GM19395 (cell line): ENCODE results near the gene STRBP.
"Not testable (repeated sequence)": the region's sequence is repeated elsewhere in the genome, so short reads cannot be mapped to it uniquely, and the experiment has no call there.

Source experiments
- ATAC-seq: cut with Tn5 transposase; IDR thresholded peaks from one replicate; pipeline ENCODE4 v1.9.1; 2021; ENCODE audit warnings: mild to moderate bottlenecking, moderate library complexity; ENCODE audit not compliant: unreplicated experiment

Gene STRBP

DNA sequence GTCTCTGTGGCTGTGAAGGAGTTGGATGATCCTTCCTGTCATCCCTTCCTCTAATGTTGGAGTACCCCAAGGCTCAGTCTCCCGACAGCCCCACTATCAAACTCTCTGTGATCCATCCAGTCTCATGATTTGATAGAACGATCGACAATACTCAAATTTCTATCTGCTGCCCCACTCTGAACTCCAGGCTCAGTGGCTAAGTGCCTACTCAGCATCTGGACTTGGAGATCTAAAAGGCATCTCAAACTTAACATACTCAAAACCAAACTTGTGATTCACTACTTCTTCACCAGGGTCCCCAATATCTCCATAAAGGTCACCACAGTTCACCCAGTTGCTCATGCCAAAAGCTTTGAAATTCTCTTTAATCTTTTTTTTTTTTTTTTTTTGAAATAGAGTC, 15.1 kb upstream of the STRBP start:
- no peak for ATAC-seq

DNA sequence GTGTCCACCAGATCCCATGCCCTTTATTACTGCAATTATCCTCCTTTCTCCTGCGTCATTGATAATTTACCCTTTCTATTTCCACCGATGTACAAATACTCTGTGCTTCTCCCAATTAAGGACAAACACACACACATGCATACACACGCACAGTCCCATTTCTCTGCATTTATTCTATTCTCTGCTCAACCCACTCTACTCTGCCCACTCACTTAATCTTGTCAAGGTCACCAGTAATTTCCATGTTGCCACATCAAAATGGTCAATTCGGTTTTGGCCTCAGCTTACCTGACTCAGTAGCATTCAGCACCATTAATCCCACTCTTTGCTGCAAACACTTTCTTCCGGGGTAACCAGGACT, 14.6 kb upstream of the STRBP start:
- ATAC-seq, result no peak

DNA sequence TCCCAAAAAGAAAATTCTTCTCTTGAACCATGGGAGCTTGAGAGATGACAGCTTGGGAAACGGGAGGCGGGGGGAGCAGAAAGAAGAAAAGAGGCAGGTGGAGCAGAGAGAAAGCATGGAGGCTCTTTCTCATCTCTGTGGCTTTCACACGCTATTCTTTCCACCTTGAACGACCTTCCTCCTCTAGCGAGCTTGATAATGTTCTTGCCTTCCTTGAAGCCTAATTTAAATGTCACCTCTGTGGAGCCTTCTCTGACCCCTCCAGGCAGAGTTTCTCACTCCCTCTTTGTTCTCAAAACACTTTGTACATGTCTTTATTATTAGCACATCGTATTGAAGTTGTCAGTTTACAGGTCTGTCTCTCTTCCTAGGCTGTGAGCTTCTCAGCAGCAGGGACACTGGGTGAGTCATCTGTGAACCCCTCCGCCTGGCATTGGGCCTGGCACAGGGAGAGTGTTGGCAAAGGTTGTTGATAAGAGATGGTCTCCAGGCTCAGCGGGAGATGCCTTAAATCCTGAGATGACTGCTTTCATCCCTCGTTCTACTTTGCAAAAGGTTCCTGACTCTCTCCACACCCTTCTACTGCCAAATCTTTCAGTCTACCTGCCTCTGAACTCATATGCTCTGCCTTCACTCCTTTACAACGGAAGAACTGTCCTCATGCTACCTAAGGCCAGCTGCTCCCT, 14.1 kb upstream of the STRBP start:
- no peak for ATAC-seq

DNA sequence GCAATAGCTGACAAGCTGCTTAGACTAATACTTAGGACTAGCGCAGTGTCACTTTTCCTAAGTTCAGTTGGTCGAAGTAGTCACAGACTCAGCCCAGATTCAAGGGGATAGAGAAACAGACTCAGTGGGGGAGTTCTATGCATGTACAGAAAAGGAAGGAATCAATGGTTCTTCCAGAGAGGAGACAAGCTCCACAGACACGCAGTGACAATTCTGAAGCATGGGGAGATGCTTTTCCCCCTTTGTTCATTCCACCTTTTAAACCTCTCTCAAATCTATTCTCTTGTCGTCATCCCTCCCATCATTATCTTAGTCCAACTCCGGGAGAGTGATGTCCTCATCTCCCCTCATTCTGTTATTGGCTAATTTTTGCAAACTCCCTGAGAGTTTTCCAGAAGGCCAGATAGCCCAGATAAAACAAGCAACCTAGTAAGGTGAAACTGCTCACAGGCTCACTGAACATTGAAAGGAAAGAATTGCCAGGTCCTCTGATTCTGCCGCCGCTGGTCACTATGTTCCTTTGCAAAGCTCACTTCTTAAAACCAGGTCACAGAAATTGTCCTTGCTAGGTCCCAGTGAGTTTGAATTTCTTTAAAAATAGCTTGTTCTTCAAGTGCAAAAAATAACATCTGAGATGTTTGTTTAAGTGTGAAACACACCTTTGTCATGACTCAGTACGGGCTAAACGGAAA, 13.4 kb upstream of the STRBP start:
- no peak for ATAC-seq

DNA sequence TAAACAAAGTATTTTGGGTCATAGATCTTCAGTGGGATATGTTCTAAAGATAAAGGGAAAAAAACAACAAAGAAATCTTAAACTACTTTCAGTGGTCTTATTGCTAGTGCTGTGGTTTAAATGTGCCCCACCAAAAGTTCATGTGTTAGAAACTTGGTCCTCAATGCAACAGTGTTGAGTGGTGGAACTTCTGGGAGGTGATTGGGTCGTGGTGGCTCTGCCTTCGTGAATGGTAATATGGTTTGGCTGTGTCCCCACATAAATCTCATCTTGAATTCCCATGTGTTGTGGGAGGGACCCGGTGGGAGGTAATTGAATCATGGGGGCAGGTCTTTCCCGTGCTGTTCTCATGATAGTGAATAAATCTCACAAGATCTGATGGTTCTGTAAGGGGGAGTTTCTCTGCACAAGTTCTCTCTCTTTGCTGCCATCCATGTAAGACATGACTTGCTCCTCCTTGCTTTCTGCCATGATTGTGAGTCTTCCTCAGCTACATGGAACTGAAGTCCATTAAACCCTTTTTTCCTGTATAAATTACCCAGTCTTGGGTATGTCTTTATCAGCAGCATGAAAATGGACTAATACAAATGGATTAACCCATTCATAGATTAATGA, 10.6 kb upstream of the STRBP start:
- not testable (repeated sequence) for ATAC-seq

DNA sequence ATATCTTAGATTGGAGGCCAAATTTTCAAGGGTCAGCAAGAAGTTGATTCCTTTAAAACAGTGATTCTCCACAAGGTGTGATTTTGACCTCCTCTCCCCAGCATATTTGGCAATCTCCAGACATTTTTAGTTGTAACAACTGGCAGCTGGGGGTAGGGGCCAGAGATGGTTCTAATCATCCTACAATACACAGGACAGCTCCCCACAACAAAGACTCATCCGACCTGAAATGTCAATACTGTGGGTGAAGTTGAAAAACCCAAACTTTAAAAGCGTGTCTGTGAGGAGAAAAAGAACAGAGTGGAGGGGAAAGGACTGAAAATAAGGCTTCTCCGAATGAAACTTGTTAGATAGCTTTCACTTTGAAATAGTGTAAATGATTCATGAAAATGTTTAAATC, 10.0 kb upstream of the STRBP start:
- ATAC-seq, result no peak

DNA sequence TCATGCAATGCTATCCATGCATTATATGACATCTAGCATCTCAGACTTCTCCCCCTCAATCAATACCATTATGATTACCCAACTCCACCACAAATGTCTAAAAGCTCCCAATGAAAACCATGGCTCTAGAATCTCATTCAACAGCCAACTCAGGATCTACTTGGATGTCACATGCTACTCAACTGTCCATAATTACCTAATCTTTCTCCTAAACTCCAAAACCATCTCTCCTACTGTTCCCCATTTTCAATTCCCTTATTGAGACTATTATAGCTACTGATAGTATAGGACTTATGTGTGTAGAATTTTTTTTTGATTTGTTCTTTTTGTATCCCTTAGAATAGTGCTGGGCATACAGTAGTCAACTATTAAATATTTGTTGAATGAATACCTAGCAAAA, 8.2 kb upstream of the STRBP start:
- no peak for ATAC-seq

DNA sequence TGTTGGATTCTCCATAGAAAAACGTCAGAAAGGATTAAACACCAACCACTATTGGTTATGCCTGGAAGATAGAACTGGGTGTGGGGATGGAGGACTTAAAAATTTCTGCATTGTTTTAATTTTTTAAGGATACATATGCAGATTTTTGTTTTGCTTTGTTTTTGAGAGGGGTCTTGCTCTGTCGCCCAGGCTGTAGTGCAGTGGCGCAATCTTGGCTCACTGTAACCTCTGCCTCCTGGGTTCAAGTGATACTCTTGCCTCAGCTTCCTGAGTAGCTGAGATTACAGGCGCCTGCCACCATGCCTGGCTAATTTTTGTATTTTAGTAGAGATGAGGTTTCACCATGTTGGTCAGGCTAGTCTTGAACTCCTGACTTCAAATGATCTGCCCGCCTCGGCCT, 2.7 kb upstream of the STRBP start:
- not testable (repeated sequence) for ATAC-seq

DNA sequence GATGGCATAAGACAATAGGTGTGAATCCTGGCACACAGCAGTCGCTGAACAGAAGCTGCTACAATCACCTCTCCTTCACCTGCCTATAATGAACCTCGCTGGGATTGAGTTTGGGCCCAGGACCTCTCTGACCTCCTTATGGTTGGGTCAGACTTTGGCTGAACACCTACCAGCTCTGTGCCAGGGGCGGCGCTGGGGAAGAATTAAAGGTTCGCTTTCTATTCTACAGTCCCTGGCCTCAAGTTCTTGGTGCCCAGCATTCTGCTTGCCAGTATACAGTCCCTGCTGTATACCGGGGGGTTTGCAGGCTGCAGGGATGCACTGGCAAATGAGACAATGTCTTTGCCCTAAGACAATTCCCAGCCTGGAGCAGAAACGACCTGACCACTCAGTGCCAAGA, 895 bp upstream of the STRBP start:
- no peak for ATAC-seq

DNA sequence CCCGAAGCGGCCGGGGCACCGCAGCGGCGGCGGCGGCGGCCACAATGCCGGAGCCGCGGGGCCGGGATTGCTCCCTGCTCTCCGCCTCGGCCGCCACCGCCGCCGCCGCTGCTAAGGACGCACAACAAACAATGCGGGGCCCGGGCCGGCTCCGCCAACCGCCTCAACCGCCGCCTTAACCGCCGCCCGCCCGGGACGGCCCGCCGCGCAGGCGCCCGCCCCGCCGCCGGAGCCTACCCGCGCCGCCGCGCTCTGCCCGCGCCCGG, 254 bp downstream of the STRBP start:
- ATAC-seq, result no peak

DNA sequence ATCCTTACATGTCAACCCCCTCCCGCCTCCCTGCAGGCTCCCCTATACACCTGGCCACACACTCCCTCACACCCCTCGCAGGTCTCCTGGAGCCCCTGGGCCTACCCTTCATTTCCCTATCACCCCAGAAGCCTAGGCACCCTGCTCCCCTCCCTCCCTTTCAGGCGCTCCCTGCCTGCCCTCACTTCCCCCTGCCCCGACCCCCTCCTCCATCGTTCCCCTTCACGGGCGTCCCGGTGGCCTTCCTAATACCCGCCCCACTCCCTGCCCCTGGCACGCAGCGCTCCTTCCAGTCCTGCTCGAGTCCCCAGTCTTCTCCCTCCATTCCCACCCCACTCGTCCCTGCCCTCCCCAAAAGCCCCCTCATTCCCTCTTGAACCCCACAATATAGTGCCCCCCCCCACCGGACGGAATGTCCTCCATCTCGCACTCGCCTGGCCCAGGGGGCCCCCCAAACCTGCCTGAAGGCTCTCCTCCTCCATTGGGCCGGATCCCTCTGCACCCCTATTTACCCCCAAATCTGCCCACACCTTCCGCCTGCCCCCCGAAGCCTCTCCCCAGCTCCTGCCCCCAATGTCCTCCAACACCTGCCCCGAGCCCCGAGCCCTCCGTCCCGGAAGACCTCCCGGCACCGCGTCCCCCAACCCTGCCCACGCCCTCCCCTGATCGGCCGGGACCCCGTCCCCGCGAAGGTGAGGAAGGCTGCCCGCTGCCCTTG, 746 bp downstream of the STRBP start:
- no peak for ATAC-seq

DNA sequence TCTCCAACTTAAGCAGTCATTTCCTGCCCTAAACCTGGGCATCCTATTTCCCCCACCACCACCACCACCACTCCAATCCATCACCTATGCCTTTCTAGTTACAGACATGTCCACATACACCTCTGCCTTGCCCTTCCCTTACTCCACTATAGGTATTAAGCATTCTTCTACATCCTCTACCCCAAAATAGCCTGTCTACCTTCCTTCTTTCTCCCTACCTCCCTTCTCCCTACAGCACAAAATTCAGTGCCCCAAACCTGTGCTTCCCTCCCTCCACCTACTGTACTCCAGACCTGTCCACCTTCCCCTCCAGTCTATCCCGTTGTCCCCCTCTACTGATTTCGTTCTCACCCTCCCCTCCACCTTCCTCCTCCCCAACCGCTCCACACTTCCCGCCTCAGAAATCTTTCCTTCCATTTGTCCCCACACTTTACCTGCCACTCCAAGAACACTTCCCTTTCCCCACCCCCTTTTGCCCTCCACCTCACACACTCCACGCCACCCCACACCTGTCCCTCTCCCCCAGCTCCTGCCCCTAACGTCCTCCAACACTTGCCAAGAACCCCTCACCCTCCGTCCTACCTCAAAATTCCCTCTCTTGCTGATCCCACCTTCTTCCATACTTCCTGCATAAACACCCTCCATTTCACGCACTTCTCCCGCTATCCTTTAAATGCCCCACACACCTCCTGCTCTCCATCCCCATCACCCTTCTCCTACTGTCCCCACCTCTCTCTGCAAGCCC, 1.6 kb downstream of the STRBP start:
- ATAC-seq, result no peak

DNA sequence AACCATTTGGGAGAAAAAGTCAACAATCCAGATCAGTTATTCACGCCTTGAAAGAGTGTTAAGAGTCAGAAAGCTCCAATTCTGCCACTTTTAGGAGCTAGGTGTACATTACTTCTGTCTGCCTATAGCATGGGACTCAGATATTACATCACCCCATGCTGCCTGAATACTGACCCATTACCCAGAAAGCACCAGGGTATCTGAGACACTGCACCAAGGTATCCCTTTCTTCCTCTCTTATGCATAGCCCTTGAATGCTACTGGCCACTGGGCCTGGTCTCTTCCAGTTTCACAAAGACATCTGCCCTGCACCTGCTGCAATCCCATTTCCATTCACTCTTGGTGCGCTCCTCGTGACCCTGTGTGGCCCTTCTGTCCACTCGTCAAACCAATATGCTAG, 2.6 kb downstream of the STRBP start:
- ATAC-seq, result no peak

DNA sequence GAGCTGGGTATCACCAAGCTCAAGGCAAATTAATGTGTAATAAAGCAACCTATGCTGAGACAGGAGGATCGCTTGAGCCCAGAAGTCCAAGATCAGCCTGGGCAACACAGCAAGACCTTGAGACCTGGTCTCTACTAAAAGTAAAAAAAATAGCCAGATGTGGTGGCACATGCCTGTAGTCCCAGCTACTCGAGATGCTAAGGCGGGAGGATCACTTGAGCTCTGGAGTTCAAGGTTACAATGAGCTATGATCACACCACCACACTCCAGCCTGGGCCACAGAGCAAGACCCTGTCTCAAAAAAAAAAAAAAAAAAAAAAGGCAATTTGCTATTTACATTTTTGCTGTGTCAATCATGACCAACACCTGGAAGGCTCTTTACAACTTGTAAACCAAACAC, 5.2 kb downstream of the STRBP start:
- no peak for ATAC-seq

DNA sequence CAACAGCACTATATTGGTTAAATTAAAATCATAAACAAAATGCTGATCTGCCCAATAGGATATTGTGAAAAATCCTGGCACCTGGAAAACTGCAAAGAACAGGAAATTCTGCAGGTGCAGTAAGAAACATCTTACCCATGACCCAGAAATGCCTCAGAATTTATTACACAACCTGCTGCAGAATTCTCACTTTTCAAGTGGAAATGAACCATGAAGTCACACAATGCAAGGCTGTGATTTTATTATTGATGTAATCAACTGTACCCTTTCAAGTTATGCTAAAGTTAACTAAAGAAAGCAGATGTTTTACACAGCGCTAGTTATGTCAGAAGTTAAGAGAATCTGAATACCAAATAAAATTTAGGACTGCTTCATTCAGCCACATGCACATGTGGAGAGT, 6.0 kb downstream of the STRBP start:
- no peak for ATAC-seq

DNA sequence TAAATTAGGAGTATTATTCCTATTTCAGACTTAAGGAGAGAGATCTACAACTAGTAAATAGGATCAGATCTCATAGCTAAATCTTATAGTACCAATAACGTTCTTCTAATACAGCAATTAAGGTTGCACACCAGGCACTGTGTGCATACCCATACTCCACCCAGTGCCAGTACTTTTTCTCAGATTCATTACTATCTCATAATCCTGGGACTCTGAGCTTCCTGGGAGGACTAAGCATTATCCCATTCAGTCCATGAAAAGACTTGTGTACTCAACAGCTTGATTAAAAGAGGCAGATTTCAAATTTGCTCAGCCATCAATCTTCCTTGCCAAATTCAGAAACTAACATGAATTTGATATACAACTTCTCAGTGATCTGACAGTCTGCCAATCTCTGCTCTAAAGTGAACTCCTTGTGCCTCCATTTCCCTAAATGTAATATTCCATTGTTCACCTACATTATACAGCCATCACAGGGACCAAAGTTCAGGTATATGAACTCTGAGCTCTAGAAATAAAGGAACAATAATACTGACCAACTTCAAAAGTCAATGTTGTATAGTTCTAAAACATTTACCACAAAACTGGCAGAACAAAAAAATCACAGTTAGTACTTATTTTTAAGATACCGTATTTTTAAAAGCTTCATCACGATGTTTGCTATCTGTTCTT, 7.2 kb downstream of the STRBP start:
- ATAC-seq, result no peak

DNA sequence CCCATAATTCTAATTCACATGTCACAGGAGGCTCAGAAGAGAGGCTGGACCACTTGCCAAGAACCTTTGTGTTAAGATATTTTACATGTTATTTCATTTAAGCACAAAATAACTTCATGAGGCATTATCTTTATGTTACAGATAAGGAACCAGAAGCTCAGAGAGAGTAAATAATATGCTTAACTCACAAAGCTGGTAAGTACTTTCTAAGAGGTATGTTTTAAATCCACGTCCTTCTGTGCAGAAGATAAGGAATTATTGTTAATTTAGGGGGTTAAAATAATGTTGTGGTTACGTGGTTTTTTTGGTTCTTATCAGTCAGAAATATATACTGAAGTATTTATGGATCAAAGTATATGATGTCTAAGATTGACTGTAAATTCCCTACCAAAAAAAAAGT, 8.0 kb downstream of the STRBP start:
- no peak for ATAC-seq

DNA sequence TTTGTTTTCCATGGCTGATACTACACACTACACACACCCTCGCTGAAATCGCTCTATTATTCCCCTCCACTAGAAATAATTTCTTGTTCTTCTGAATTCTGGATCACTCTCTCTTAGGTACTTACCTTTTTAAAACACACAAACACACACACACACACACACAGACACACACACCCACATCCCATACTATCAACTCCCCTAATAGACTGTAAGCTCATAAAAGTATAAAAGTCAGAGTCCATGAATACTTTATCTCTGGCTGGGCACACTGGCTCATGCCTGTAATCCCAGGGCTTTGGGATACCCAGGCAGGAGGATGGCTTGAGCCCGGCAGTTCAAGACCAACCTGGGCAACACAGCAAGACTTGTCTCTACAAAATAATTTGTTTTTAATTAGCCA, 11.1 kb downstream of the STRBP start:
- no peak for ATAC-seq

DNA sequence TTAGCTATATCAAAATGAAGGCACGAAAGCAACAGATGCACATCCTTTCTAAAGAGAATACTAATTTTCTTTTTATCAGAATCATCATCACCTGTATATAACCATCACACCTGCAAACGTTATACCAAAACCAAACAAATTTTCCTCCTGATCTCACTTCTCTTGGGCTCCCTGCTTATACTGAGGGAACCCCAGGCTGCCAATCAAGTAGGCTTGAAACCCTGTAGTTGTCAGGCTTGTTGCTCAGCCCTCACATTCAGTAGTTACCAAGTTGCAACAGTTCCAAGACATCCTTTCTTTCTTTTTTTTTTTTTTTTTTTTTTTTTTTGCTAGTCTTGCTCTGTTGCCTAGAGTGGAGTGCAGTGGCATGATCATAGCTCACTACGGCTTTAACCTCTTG, 12.7 kb downstream of the STRBP start:
- no peak for ATAC-seq

DNA sequence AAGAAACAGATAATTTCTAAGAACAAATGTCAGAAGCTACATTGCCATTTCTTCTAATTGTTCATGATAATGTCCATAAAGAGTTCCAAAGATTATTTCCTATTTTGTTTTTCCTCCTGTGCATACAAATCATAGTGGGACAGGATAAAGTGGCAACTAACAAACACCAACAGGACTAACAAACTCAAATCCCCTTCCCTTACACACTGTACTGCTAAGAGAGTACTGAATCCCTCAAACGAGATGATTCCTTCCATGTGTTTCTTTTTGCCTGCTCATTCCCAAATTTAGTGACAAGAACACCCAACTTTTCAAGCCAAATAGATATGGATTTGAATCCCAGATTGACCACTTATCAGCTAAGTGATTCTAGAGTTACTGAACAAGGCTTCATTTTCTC, 15.2 kb downstream of the STRBP start:
- no peak for ATAC-seq

DNA sequence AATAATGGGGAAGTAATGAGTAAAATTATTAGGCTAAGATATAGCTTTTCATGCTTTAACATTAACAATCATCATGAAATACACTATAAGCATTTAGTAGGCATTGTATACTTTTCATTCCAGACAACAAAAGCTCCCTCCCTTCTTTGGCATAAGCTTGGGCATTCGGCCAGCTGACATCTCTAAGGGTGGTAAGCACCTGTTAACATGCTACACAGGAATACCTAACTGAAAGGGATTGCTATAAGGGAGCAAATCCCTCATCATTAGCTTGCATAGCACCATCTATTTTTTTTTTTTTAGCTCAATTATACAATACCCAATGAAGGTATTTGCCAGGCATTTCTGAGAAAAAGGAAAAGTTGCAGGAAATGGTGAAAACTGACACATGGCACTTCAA, 16.6 kb downstream of the STRBP start:
- no peak for ATAC-seq
